Measurements from ENCODE around the gene KRT33B. TPM values are rescaled to one million over a fixed set of nuclear protein-coding genes. Genes with fewer than 3 reads are reported as not detected.

The KRT33B gene
- total RNA-seq, 1 experiment from 2014 or later = not detected

DNA sequence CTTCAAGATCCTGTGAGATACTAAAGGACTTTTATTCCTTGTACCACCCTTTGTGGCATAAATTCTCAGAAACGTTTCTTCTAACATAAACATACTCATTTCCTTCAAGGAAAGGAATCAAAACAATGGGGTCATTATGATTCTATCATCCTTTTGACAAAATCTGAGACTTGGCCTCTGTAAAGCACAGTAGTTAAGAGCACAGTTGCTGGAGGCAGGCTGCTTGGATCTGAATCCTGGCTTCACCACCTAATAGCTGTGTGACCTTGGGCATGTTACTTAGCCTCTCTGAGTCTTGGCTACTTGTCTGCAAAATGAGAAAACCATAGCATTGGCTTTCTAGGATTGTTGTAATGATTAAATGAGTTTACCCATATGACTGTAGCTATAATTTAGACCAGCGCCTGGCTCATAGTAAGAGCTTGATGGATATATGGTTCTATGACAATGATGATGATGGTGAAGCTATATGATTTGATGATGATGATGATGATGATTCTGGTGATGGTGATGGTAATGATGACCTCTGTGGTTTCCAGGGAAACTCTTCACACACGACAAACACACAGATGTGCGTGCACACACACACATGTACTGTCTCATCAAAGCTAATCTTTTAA is 33.9 kb upstream of the KRT33B start:
- H4K20me1 ChIP-seq (ENCODE audit: control insufficient read depth, insufficient read depth, insufficient read length) = no peaks in the 10 kb centered on the region
- no peak overlapping the region for H3K4me2 ChIP-seq (ENCODE audit: insufficient read depth, insufficient read length, low read length)
- Mint-ChIP-seq H3K4me1 (peaks cover 4% of the 10 kb centered on the region in 2 experiments; a peak in 3 of 4 replicates), H3K27ac (no peak overlapping the region), H3K36me3 (ENCODE audit: insufficient read depth in 1 of 3, low read depth in 3 of 3) (no peaks in the 10 kb centered on the region), H3K4me3 (no peak overlapping the region), H3K9me3 (no peaks in the 10 kb centered on the region), H3K27me3 (ENCODE audit: low read depth) (peaks cover 7% of the 10 kb centered on the region)
- no peak overlapping the region for H2BK15ac ChIP-seq (ENCODE audit: low read depth, low read length)
- WGBS (ENCODE audit: extremely low coverage, insufficient read length, low lambda C conversion rate) = no CpG with 5 or more reads among the region's 4 CpGs
- TF ChIP-seq, protein P1, sequence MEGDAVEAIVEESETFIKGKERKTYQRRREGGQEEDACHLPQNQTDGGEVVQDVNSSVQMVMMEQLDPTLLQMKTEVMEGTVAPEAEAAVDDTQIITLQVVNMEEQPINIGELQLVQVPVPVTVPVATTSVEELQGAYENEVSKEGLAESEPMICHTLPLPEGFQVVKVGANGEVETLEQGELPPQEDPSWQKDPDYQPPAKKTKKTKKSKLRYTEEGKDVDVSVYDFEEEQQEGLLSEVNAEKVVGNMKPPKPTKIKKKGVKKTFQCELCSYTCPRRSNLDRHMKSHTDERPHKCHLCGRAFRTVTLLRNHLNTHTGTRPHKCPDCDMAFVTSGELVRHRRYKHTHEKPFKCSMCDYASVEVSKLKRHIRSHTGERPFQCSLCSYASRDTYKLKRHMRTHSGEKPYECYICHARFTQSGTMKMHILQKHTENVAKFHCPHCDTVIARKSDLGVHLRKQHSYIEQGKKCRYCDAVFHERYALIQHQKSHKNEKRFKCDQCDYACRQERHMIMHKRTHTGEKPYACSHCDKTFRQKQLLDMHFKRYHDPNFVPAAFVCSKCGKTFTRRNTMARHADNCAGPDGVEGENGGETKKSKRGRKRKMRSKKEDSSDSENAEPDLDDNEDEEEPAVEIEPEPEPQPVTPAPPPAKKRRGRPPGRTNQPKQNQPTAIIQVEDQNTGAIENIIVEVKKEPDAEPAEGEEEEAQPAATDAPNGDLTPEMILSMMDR (conservative IDR thresholded peaks at IDR 0.05) = no peak
- no peak overlapping the region for H3K27ac ChIP-seq (ENCODE audit: insufficient read length, low read depth, low read length)
- no peak overlapping the region for H2BK120ac ChIP-seq (ENCODE audit: low read depth, low read length, poor library complexity, severe bottlenecking)
- no peak overlapping the region for H2AFZ ChIP-seq (ENCODE audit: low read length)
- H3T11ph ChIP-seq (ENCODE audit: low read length) = no peak overlapping the region
- no peaks in the 10 kb centered on the region for H3K27me3 ChIP-seq (ENCODE audit: insufficient read depth, low read length)
- no peak overlapping the region for H2BK12ac ChIP-seq (ENCODE audit: insufficient read length, low read depth, low read length)
- no peak overlapping the region for H3K56ac ChIP-seq (ENCODE audit: insufficient read length, low read depth, low read length)
- H3K9me3 ChIP-seq (ENCODE audit: control insufficient read depth, low read depth, low read length) = no peaks in the 10 kb centered on the region
- no peak overlapping the region for H2BK20ac ChIP-seq (ENCODE audit: low read depth, low read length, poor library complexity, severe bottlenecking)
- H2AK5ac ChIP-seq (ENCODE audit: insufficient read length, low read length) = no peak overlapping the region
- H4K91ac ChIP-seq (ENCODE audit: insufficient read length, low read depth, low read length) = no peak overlapping the region
- no peak for DNase-seq
- no peak overlapping the region for H3K9ac ChIP-seq (ENCODE audit: extremely low read depth, insufficient read length, low read length)
- no peak overlapping the region for H4K5ac ChIP-seq (ENCODE audit: insufficient read length, low read depth, low read length)
- no peak overlapping the region for H3K23ac ChIP-seq (ENCODE audit: insufficient read length, low read depth, low read length)
- no peak overlapping the region for H2BK5ac ChIP-seq (ENCODE audit: insufficient read length, low read length)
- no peaks in the 10 kb centered on the region for H3K23me2 ChIP-seq (ENCODE audit: insufficient read length, low read depth, low read length, poor library complexity, severe bottlenecking)
- H3K4me1 ChIP-seq (ENCODE audit: insufficient read depth, low read length) = 0 out of 2 replicates have a peak, but pooled peaks cover 2% of the 10 kb centered on the region
- H3K79me2 ChIP-seq (ENCODE audit: insufficient read depth, low read length) = no peaks in the 10 kb centered on the region
- H3K18ac ChIP-seq (ENCODE audit: insufficient read length, low read depth, low read length) = no peak overlapping the region
- no peaks in the 10 kb centered on the region for H3K79me1 ChIP-seq (ENCODE audit: insufficient read depth, low read depth, low read length, poor library complexity, severe bottlenecking)
- no peak overlapping the region for H4K8ac ChIP-seq (replicated peaks; ENCODE audit: insufficient read length, low read depth, low read length)
- no peak overlapping the region for H3K14ac ChIP-seq (ENCODE audit: insufficient read depth, low read length)
- no peak overlapping the region for H3K4ac ChIP-seq (ENCODE audit: low read depth, low read length)

All from H9 (cell line).